ENCODE data around the gene IL15.
"Not testable (repeated sequence)": the region's sequence is repeated elsewhere in the genome, so short reads cannot be mapped to it uniquely, and the experiment has no call there.

The IL15 gene

GRCh38 chr4:141702472-141703182 is 66.2 kb downstream of the IL15 start:
- DNase-seq (ENCODE audit: low read depth in 3 of 3), result no peak

GRCh38 chr4:141703497-141703896 is 67.1 kb downstream of the IL15 start:
- no peak for DNase-seq (ENCODE audit: low read depth in 3 of 3)

GRCh38 chr4:141705048-141705746 is 68.8 kb downstream of the IL15 start:
- DNase-seq (ENCODE audit: low read depth in 3 of 3), result no peak

GRCh38 chr4:141705747-141706377 is 69.5 kb downstream of the IL15 start:
- no peak for DNase-seq (ENCODE audit: low read depth in 3 of 3)

- DNase-seq (ENCODE audit: low read depth in 3 of 3), result no peak
Observed at GRCh38 chr4:141706445-141706844, 70.1 kb downstream of the IL15 start.

GRCh38 chr4:141711211-141711610 is 74.8 kb downstream of the IL15 start:
- DNase-seq (ENCODE audit: low read depth in 3 of 3), result no peak

GRCh38 chr4:141713185-141713584 is 76.8 kb downstream of the IL15 start:
- no peak for DNase-seq (ENCODE audit: low read depth in 3 of 3)

GRCh38 chr4:141713771-141714445 is 77.5 kb downstream of the IL15 start:
- DNase-seq (ENCODE audit: low read depth in 3 of 3), result no peak

- DNase-seq (ENCODE audit: low read depth in 3 of 3), result no peak
Observed at GRCh38 chr4:141719585-141719984, 83.2 kb downstream of the IL15 start.

GRCh38 chr4:141721174-141721573 is 84.8 kb downstream of the IL15 start:
- no peak for DNase-seq (ENCODE audit: low read depth in 3 of 3)

- no peak for DNase-seq (ENCODE audit: low read depth in 3 of 3)
Observed at GRCh38 chr4:141724646-141725045, 88.3 kb downstream of the IL15 start.

GRCh38 chr4:141727420-141727819 is 91.0 kb downstream of the IL15 start:
- DNase-seq (ENCODE audit: low read depth in 3 of 3), result no peak

- DNase-seq (ENCODE audit: low read depth in 3 of 3), result no peak
Observed at GRCh38 chr4:141730805-141731204, 94.4 kb downstream of the IL15 start.

GRCh38 chr4:141731481-141731880 is 95.1 kb downstream of the IL15 start:
- DNase-seq (ENCODE audit: low read depth in 3 of 3), result no peak

- DNase-seq (ENCODE audit: low read depth in 3 of 3), result no peak
Observed at GRCh38 chr4:141739636-141740035, 103.3 kb downstream of the IL15 start.

- no peak for DNase-seq (ENCODE audit: low read depth in 3 of 3)
Observed at GRCh38 chr4:141746026-141746425, 109.6 kb downstream of the IL15 start.

GRCh38 chr4:141751806-141752205 is 115.4 kb downstream of the IL15 start:
- DNase-seq (ENCODE audit: low read depth in 3 of 3), result not testable (repeated sequence)

GRCh38 chr4:141757287-141757686 is 120.9 kb downstream of the IL15 start:
- no peak for DNase-seq (ENCODE audit: low read depth in 3 of 3)

GRCh38 chr4:141759796-141760425 is 123.5 kb downstream of the IL15 start:
- no peak for DNase-seq (ENCODE audit: low read depth in 3 of 3)

- no peak for DNase-seq (ENCODE audit: low read depth in 3 of 3)
Observed at GRCh38 chr4:141761926-141762325, 125.5 kb downstream of the IL15 start.

- DNase-seq (ENCODE audit: low read depth in 3 of 3), result no peak
Observed at GRCh38 chr4:141763374-141763773, 127.0 kb downstream of the IL15 start.

GRCh38 chr4:141768954-141769353 is 132.6 kb downstream of the IL15 start:
- DNase-seq (ENCODE audit: low read depth in 3 of 3), result no peak
